Neural cell (in vitro differentiated cells): ENCODE measurements around the gene FOXP2.

Experiments used
- EP300 ChIP-seq: fragments of 450-650 bp; conservative IDR thresholded peaks from 2 replicates; pipeline ENCODE4 v1.6.1; 2014; ENCODE audit warnings: antibody characterized with exemption, mild to moderate bottlenecking, moderate library complexity; ENCODE audit not compliant: poor library complexity, severe bottlenecking
- EZH2 ChIP-seq: fragments of 200-600, 300-800 bp; shearing (Covaris generic), sonication (generic); IDR thresholded peaks from 2 replicates; pipeline ENCODE4 v1.6.1; 2014; ENCODE audit warnings: antibody characterized with exemption, low read length, borderline replicate concordance, mild to moderate bottlenecking; ENCODE audit not compliant: insufficient read depth, poor library complexity, severe bottlenecking
- TF ChIP-seq, protein P1 (sequence below): fragments of 450-650 bp; IDR thresholded peaks from 2 replicates; pipeline ENCODE4 v1.5.1; 2014; ENCODE audit warnings: antibody characterized with exemption, mild to moderate bottlenecking, moderate library complexity; ENCODE audit not compliant: poor library complexity, severe bottlenecking

DNA sequence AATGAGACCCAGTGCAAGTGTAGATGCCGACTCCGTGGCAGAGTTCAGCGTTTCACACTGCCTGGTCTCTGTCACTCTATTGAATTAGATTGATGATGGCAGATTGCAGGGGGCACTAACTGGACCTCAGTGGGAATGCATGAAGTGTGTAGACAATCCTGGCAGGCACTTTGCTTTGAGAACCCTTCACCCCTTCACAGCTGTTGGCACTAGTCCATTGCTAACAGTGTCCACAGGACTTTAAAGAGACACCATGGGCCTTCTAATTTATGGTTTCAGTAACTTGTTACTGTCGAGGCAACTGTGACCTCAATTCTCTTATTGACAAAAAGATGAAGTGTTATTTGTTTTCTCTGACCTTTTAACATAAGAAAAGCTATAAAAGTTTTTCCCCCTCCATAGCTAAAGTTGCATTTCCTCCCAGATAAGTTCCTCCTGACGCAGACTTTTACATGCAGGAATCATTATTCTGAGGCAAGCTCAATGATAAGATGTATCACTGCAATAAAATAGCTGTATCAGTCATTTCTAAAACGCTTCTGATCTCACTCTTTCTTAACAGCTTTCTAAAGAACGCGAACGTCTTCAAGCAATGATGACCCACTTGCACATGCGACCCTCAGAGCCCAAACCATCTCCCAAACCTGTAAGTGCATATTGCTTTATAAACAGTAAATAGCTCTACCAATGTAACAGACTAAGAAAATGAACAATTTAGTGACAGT is 238.9 kb downstream of the FOXP2 start:
- TF ChIP-seq, protein P1, sequence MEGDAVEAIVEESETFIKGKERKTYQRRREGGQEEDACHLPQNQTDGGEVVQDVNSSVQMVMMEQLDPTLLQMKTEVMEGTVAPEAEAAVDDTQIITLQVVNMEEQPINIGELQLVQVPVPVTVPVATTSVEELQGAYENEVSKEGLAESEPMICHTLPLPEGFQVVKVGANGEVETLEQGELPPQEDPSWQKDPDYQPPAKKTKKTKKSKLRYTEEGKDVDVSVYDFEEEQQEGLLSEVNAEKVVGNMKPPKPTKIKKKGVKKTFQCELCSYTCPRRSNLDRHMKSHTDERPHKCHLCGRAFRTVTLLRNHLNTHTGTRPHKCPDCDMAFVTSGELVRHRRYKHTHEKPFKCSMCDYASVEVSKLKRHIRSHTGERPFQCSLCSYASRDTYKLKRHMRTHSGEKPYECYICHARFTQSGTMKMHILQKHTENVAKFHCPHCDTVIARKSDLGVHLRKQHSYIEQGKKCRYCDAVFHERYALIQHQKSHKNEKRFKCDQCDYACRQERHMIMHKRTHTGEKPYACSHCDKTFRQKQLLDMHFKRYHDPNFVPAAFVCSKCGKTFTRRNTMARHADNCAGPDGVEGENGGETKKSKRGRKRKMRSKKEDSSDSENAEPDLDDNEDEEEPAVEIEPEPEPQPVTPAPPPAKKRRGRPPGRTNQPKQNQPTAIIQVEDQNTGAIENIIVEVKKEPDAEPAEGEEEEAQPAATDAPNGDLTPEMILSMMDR, result no peak
- TF ChIP-seq EZH2 (no peak), EP300 (no peak)
